ENCODE data around the gene TRRAP.

DNA sequence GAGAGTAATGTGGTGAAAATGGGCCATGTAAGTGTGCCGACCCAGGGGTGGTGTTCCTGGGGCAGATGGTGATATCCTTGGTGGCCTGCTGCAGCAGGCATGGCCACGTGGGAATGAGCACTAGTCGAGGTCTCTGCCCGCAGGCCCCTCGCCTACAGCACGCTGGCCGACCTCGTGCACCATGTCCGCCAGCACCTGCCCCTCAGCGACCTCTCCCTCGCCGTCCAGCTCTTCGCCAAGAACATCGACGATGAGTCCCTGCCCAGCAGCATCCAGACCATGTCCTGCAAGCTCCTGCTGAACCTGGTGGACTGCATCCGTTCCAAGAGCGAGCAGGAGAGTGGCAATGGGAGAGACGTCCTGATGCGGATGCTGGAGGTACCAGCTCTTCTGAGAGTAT lies 30.3 kb downstream of the TRRAP start:
- TF ChIP-seq POLR2A (IDR thresholded peaks at IDR 0.05): no peak
- TF ChIP-seq, protein P1, sequence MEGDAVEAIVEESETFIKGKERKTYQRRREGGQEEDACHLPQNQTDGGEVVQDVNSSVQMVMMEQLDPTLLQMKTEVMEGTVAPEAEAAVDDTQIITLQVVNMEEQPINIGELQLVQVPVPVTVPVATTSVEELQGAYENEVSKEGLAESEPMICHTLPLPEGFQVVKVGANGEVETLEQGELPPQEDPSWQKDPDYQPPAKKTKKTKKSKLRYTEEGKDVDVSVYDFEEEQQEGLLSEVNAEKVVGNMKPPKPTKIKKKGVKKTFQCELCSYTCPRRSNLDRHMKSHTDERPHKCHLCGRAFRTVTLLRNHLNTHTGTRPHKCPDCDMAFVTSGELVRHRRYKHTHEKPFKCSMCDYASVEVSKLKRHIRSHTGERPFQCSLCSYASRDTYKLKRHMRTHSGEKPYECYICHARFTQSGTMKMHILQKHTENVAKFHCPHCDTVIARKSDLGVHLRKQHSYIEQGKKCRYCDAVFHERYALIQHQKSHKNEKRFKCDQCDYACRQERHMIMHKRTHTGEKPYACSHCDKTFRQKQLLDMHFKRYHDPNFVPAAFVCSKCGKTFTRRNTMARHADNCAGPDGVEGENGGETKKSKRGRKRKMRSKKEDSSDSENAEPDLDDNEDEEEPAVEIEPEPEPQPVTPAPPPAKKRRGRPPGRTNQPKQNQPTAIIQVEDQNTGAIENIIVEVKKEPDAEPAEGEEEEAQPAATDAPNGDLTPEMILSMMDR (IDR thresholded peaks at IDR 0.05): no peak
